ENCODE measurements around the gene AMELX.

AMELX gene

GRCh38 chrX:11349020-11349419, 55.8 kb downstream of the AMELX start:
- H3K4me3 ChIP-seq (ENCODE audit: control insufficient read depth, low read depth, low read length) = no peak overlapping the region
- TF ChIP-seq, protein P1, sequence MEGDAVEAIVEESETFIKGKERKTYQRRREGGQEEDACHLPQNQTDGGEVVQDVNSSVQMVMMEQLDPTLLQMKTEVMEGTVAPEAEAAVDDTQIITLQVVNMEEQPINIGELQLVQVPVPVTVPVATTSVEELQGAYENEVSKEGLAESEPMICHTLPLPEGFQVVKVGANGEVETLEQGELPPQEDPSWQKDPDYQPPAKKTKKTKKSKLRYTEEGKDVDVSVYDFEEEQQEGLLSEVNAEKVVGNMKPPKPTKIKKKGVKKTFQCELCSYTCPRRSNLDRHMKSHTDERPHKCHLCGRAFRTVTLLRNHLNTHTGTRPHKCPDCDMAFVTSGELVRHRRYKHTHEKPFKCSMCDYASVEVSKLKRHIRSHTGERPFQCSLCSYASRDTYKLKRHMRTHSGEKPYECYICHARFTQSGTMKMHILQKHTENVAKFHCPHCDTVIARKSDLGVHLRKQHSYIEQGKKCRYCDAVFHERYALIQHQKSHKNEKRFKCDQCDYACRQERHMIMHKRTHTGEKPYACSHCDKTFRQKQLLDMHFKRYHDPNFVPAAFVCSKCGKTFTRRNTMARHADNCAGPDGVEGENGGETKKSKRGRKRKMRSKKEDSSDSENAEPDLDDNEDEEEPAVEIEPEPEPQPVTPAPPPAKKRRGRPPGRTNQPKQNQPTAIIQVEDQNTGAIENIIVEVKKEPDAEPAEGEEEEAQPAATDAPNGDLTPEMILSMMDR (conservative IDR thresholded peaks at IDR 0.05; ENCODE audit: control insufficient read depth, insufficient read depth, low read depth, low read length) = no peak
- DNase-seq (ENCODE audit: low read depth) = no peak

DNA sequence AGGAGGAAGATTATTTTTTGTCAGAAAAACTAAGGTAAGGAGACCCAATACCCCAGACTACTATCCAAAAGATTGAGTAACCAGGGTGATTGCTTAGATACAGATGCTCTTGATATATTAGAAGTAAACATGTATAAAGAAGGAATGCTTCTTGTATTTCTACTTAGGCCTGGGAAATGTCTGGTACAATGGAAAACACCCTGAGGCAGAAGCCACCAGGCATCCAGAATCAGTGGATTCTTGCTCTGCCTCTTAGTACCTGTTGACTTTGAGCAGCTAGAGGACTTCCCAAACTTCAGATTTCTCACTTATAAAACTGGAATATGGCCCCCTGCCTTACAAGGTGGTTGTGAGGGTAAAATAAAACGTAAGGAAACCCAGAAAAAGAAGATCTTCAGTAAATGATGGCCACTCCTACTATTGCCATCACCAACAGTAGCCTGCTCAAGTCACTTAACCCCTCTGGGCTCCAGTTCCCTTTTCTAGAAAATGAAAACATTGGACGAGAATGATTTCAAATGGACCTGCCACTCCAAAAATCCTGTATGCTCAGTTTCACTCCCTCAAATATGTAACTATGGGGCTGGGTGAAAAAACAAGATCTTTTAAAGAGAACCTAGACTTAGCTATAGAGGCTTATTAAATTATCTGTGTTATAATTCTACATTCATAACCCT, 56.6 kb downstream of the AMELX start:
- TF ChIP-seq, protein P1 (conservative IDR thresholded peaks at IDR 0.05; ENCODE audit: control insufficient read depth, insufficient read depth, low read depth, low read length) = no peak
- no peak for DNase-seq (ENCODE audit: low read depth)
- no peak overlapping the region for H3K4me3 ChIP-seq (ENCODE audit: control insufficient read depth, low read depth, low read length)
